UCSD-AML1 (cell line): ENCODE data around the gene SUGCT.

Experiments
- DNase-seq: peaks from one replicate; lab custom pipeline; 2025; ENCODE audit not compliant: unreplicated experiment; lab: John Stamatoyannopoulos, UW

SUGCT gene

DNA sequence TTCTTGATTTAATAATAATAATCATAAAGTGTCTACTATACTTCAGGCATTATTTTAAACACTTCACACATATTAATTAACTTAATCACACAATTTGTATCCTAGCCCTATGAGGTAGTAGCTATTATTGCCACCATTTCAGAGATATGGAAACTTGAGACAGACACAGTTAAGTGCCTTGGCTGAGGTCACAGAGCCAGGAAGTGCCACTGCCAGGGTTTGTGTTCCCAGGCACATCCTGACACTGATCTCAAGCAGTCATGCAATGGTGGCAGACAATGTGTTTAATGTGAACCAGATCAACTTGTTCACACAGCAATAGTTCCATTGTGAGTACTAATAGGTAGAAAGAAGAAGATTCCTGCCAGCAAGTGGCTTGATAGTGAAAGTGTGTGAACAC, 666.0 kb downstream of the SUGCT start:
- no peak for DNase-seq

DNA sequence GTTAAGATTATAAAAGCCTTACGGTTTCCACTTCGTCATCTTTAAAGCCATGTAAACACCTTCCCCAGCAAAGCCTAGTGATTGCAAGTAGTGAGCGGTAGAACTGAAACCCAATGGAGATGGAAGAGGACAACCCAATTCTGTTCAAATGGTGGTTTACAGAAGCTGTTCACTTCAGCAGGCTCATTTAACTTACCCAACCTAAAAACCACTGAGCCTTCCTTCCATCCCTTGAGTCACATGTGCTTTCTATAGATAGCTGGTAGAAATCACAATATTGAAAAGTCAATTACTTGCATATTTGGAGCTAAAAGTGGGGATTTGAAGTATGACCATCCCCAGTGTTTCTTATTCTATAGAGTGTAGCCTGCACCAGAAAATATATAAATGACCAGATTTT, 667.7 kb downstream of the SUGCT start:
- DNase-seq: no peak

DNA sequence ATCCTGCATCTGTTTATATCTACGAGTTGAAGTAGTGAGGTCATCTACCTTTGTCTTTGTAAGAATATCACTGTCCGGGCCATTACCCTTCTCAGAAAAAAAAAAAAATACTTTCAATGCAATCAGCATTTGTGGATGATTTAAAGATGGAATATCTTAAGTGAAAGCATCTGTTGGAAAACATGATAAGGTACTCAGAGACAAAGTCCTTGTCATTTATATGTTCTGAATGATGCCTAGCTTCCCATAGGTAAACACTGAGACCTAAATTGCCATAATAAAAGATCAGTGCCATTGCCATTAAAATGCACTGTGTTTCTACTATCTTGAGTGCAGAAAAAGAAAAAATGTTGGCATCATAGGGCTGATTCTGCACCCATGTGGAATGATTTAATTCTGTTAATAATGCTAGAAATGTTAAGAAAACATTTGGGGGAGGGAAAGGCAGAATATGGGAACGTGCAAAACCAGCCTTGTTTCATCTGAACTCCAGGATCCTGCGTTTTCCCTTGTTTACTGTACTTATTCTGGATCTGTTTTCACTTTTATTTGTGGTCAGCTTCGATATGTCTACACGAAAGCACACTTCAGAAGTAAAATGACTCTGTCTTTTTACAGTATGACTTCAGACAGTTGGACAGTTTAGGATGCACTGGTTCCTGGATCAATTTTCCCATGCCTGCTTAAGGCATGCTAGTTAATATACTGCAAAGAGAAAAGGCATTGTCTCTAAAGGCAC, 669.8 kb downstream of the SUGCT start:
- no peak for DNase-seq

DNA sequence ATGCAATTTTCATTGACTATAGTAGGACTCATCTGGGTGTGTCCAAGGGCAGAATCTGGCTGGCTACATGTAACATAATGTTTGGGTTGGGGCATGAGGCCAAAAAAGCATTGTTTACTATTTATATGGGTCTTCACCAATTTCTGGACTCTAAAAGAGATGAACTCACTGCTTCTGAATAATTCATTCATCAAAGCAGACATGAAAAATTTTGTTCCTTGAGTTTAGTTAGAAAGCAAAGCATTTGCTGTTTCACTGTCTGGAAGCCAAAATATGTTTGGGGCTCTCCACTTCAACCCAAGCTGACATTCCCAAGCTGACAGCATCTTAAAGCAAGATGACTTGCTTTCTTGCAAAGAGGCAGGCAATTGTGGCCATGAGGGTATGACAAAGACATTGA, 670.6 kb downstream of the SUGCT start:
- no peak for DNase-seq

DNA sequence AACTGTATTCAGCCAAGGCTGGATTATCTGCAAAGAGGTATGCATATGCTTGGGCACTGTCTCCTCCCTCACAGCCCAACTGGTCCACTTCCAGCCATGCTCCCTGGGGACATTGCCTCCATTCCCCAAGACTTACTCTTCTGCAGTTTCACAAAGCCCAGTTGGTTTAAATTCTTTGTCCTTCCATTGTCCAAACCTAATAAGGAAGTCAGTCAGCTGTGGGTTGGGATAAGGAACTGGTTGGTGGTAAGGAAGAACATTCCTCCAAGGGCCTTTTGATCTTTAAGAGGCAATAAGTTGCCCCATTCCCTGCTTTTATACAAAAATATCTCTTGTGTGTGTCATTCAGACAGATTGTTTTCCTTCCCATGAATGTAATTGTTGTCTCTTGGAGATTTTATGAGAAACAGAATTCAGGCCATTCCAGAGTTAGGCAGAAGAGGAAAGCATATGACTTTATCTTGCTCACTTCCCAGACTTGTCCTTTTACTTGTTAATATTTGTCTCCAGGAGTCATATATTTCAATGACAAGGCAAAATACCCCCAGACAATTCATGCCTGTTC, 673.7 kb downstream of the SUGCT start:
- no peak for DNase-seq

DNA sequence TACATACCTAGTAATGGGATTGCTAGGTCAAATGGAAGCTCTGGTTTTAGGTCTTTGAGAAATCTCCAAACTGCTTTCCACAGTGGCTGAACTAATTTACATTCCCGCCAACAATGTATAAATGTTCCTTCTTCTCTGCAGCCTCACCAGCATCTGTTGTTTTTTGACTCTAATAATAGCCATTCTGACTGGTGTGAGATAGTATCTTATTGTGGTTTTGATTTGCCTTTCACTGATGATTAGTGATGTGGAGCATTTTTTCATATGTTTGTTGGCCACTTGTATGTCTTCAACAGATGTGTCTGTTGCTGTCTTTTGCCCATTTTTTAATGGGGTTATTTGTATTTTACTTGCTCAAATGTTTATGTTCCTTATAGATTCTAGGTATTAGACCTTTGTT, 675.5 kb downstream of the SUGCT start:
- DNase-seq: no peak

DNA sequence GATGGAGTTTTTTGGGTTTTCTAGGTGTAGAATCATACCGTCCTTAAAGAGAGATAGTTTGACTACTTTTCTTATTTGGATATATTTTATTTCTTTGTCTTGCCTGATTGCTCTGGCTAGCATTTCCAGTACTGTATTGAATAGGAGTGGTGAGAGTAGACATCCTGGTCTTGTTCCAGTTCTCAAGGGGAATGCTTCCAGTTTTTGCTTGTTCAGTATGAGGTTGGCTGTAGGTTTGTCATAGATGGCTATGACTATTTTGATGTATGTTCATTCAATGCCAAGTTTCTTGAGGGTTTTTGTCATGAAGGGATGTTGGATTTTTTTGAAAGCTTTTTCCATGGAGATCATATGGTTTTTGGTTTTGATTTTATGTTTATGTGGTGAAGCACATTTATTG, 676.9 kb downstream of the SUGCT start:
- no peak for DNase-seq

DNA sequence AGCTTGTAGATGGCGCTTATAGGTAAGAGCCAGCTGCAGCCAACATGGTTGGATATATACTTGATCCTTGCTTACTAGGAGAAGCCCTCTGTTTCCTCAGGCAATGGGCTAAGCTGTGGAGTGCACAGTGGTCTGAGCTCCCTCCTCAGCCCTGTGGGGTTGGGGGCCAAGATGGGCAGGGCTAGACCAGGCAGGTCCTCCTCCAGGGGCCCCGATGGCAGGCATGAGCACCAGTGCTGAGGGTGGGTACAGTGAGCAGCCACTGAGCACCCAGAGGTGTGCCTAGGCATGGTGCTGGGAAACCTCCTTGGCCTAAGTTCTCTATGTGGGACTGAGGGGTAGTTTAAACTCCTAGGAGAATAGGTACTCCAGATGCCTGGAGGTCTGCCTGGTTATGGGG, 680.2 kb downstream of the SUGCT start:
- no peak for DNase-seq

DNA sequence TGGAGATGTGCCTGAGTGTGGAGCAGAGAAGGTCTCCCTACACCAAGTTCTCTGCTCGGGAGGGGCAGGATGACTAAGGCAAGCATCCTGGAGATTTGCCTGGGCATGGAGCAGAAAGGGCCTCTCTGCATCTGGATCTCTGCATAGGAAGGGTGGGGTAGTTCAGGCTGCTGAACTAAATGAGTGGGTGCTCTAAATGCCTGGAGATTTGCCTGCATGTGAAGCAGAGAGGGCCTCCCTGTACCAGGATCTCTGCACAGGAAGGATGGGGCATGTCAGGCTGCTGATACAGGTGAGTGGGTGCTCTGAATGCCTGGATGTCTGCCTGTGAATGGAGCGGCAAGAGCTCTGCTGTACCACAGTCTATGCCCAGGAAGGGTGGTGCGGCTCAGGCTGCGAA, 680.7 kb downstream of the SUGCT start:
- DNase-seq: no peak

DNA sequence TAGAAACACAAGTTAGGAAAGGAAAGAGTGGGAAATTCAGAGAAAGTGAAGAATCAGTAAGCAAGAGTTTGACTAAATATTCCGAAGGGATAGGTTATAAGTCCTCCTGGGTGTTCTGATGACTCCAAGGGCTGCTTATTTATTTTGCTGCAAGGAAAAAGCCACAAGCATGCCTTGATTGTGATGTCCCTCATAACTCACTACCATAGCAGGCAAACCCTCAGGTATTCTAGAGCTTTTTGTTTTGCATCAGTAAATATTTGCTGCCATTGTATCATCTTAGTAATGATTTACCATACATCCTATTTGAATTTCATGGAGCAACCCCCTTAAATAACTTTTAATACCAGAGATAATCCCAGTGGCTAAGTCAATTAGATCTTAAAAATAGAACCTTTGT, 688.1 kb downstream of the SUGCT start:
- no peak for DNase-seq

DNA sequence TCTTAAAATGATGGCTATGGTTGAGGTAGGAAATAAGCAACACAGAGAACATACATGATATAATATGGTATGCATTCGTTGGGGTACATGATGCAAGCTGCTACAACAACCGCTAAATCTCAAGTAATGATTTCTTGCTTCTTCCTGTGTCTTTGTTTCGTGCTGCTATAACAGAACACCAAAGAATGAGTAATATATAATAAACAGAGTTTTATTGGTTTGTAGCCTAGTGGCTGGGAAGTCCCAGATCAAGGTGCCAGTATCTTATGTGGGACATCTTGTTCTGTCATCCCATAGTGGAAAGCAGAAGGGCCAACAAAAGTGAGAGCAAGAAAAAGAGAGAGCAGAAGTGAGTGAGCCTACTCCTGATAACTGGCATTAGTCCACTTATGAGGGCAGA, 689.7 kb downstream of the SUGCT start:
- DNase-seq: no peak

DNA sequence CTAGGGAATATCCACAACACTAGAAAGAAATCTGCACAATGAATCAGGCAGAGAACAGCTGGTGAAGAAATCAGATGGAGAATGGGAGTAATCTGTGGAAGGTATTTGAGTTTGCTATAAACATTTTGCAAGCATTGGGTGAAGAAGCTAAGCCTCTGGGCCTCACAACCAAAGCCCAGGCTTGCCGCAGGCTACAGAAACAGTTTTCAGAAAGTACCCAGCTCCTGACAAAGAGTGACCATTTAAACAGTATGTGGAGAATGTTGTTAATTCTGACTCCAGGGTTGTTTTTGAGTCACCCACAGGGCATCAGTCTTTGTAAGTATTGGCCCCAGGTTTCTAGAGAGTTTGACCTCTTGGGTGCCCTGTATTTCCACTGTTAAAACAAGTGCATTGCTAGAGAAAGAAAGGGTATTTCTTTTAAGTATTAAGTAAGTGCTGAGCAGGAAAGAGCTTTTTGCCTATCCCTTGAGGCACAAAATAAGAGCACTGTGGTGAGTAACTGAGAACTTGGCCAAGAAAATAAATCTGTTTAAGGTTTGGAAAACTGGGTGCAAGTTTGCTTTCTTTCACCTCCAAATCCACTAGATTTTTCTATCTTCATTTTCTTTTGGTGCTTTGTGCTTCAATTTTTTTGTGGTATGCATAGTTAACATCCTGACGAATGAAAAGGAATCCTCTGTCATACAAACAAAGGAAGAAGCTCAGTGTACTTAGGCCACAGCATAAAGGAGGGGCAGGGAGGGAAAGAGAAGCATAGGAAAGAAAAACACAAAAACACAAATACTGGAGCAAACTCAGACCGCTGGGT, 691.8 kb downstream of the SUGCT start:
- DNase-seq: no peak

DNA sequence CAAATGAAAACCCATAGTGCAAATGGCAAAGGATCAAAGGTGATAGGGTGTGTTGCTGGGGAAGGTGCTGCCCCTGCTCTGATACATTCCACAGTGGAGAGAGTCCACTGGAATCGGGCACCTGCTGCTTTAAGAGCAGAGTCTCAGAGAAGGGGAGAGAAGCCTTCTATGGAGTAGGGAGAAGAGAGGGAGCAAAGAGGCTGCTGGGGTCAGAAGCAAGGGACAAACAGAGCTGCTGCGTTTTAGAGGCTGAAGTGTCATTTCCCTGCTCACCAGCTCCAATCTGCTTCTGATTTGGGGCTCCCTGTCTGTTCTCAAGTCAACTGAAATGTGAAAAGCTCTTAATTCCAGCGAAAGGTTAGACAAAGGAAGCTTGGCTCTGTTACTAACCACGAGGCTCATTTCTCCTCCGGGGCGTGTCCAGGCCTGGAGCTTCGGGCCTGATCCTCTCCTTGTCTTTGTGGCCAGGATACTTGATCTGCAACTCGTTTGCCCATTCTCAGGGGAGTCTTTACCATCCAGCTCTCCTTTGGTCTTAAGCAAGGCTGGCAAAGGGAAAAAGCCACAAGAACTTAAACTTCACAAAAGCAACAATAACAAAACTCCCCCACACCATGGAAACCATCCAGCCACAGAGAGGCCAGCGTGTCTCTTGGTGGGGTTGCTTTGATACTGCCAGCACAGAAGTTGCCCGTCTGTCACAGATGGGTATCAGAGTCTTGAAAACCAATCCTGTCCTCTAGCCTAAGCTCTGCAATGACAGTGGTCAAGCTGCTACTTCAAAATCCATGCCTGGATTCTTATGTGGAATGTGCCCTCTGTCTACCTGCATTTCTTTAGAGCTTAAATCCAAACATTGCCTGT, 692.6 kb downstream of the SUGCT start:
- DNase-seq: no peak

DNA sequence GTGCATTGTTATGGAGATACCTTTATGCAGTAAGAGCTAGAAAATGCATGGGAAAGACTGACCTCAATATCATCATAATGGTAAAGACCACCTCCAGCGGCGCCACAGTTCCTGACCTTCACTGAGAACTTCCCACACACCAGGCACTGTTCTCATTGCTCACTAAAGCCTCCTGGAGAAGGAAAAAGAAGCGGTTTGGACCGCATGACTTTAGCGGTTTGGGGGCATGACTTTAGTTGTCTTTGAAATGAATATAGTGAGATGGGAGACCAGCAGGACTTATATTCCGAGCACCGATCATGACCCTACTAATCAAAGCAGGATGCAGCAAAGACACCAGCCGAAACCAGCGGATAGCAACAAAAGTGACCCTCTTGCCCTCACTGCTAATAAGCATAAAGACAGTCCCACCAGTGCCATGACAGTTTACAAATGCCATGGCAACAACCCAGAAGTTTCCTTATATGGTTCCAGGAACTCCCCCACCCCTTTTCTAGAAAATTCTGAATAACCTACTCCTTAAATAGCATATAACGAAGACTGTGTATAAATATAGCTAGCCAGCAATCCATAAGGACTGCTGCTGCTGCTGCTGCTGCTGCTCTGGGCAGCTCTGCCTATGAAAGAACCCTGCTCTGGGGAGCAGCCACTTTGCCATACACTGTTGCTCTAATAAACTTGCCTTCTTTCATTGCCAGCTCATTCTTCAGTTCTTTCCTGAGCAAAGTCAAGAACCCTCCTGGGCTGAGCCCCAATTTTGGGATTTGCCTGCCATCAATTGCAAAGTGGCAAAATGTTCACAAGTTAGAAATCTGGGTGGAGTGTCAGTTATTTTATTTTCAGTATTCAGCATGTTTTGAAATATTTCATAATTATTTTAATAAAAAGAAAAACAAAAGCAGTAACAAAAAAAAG, 694.1 kb downstream of the SUGCT start:
- DNase-seq: no peak

DNA sequence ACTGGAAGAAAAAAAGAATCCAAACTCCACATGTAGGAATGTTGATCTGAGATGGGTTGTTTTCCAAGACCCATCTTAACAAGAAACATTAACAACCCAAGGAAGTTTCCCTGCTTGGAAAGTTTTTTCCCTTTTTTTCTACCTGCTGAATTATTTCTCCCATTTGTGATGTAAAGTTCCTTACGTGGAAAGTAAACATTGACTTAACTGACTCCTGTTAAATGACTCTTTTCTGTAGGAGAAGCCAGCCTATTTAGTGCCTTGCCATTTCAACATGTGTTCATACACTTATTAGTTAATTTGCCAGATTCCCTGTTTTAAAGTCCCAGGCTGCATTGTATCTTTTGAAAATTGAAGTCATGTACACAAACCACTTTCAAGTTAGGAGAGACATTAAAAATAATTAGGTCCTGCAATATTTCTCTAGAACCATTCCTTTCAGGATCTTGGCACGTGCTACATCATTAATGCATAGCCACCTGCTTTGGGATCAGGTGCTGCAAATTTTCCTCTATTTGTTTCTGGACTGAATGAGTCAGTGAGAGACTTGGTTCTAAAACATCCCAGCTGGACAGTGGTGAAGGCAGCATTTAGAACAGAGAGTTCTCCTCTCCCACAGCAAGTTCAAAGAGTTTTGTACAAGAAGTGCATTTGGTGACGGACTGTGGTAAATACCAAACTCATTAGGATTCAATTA, 698.5 kb downstream of the SUGCT start:
- no peak for DNase-seq

DNA sequence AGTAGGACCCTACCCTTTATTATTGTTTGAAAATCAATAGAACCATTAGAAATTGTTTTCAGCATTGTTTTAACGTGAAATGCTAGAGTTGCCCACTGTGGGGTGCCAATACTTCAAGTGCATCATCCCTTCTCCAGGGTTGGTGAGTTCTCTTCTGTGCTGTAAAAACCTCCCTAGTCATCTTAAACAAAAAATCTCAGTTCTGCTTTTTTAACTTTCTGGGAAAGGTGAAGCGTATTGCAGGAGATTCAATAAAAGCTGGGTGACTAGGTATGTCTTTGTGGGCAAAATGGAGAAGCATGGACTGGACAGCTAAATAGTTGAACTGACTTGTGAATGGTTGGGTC, 699.1 kb downstream of the SUGCT start:
- no peak for DNase-seq

DNA sequence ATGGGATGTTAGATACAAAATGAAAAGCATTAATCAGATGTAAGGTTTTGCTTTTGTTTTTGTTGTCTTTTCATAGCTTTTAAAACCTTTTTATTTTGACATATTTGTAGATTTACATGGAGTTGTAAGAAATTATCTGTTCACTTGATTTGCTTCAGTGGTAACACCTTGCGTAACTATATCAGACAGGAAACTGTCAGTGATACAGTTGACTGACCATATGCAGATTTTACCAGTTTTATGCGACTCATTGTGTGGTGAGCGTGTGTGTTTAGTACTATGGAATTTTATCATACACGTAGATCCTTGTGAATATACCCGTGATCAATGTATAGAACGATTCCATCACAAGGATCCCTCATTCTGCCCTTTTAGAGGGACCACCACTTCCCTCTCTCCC, 701.4 kb downstream of the SUGCT start:
- no peak for DNase-seq

DNA sequence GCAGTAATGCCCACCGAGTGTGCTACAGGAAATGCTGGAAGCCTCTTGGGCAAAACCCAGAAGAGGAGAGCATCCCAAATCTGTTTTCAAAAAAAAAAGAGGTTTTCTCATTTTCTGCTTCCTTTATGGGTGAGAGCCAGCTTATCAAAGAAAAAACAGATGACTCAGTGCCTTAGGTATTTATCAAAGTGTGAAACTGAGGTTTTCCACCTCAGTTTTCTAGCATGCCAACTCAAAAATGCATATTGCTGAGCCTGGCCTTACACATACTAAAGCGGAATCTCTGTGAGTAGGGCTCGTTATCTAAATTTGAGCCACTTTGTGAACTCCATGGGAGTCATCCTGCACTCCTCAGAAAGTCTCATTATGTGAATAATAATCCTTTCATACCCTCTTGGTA, 705.1 kb downstream of the SUGCT start:
- DNase-seq: no peak

DNA sequence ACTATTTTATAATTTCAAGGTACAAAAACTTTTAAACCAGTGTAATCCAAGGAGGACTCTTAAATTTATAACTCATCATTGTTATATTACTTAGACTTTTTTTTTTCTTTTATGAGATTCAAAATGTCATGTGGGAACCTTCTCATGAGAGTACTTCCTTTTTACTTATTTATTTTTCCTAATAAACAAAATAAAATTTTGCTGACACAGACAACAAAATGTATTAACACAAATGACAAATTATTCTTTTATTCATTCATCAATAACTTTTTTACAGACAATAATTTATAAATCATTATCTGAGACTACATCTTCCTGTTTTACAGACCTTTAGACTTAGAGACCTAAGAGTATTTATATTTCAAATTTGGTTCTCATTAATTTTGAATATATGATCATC, 706.2 kb downstream of the SUGCT start:
- DNase-seq: no peak

DNA sequence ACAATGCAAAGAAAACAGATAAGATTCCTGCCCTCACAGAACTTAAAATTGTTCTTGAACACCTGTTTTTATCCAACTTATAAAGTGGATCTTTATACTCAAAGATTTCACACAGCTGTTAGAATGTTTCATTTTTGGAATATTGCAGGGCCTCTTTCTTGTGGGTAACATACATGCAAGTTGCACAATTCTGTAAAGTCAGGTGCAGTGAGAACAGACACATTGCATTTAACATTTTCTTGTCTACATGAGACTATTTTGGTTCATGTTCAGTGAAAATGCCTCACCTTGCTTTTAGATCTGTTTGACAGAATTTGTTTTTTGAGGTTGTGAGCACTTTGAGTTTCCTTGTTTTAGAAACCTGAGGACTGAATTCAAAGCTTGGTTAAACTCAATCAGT, 707.8 kb downstream of the SUGCT start:
- DNase-seq: no peak
